Activated naive CD4-positive, alpha-beta T cell treated with anti-CD3 and anti-CD28 coated beads, Interleukin-2, amount 10 ng/mL, durations not matched to agents 7 days and 5 days (primary cell): ENCODE data around the gene KLHDC9.

Source experiments
- CTCF ChIA-PET: fragments of 350-600 bp; sonication (Branson Sonifier 250); formaldehyde crosslinking; loops from one replicate; lab custom pipeline; 2021; ENCODE audit warnings: antibody characterized with exemption; lab: Charles Lee
- DNase-seq: peaks from one replicate; pipeline ENCODE4 v3.0.0-alpha.2; 2020
- H3K27ac Mint-ChIP-seq: one replicate; pipeline ENCODE4 v1.8.0; 2021; ENCODE audit warnings: mild to moderate bottlenecking, moderate library complexity, mixed read lengths
- H3K27me3 Mint-ChIP-seq: one replicate; pipeline ENCODE4 v1.8.0; 2021; ENCODE audit warnings: mild to moderate bottlenecking, mixed read lengths
- H3K36me3 Mint-ChIP-seq: one replicate; pipeline ENCODE4 v1.8.0; 2021; ENCODE audit warnings: mixed read lengths
- H3K4me1 Mint-ChIP-seq: one replicate; pipeline ENCODE4 v1.8.0; 2021; ENCODE audit warnings: mixed read lengths
- H3K4me3 Mint-ChIP-seq: one replicate; pipeline ENCODE4 v1.8.0; 2021; ENCODE audit warnings: mild to moderate bottlenecking, moderate library complexity, mixed read lengths
- H3K9me3 Mint-ChIP-seq: one replicate; pipeline ENCODE4 v1.8.0; 2021; ENCODE audit warnings: mixed read lengths

KLHDC9 gene

DNA sequence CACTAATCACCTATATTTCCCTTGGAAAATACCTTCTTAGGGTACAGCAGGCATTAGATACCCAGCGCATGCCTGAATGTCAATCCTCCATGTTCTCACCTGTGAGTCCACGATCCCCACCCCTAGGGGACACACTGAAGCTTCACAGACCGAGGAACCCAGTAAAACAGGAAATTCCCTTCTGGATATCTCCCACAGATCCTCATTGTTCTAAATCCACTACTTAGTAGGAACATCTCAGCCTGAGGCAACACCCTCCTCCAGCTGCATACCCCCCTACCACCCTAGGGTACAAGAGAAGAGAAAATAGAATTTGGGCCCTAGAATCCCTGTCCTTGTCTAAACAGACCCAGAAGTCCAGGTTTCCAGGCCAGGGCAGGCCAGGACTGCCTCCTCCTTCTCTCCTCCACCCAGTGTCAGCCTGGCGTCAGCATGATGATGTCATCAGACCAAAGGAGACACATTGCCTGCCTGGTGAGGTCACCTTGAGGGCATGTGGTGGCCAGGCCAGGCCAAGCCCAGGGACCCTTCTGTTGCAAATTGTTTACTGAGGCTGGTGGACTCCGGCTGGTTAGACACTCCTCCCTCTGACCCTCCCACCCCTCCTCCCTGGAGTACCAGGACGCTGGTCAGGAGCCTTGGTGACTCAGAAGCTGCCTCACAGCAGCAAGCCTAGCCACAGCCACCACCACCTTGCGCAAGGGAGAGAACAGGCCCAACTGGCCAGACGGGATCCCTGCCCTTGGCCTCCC, 15.0 kb upstream of the KLHDC9 start:
- no peak overlapping the region for H3K27ac Mint-ChIP-seq
- H3K9me3 Mint-ChIP-seq, result no peaks in the 10 kb centered on the region

DNA sequence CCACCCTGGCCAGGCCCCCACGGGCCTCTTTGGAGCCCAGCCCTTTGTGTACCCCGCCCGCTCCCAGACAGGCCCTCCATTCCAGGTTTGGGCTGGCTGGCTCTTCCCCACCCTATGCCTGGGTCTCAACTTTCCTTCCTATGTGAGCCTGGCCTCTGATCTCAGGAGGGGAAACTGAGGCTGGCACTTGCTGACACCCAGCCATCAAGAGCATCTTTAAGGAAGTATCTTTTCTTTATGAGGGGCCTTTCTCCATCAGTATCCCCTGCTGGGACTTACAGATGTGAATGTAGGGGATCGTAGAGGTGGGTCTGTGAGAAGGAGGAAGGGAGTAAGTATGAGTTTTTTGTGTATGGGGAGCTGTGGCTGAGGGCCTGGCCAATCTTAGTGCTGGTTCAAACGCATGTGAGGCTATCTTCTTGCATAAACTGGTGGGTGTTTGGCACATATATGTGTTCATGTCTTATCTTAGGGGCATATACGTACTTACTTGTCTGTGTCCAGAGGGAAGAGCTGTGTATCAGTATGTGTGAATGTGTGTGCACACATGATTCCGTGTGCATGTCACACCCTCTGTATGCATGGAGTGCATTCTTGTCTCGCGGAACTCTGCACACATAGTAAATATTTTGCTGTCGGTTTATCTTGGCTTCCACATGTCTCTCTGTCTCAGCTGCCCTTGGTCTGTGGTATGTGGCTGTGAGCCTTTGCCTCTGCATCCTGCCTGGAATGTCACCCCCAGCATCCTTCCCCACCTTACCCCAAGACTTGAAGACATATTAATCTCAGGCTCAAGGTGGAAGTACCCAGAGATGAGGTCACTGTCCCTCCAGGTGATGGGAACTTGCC, 14.2 kb upstream of the KLHDC9 start:
- CTCF ChIA-PET, result interaction anchor here (2.0 to 3.1 kb wide), 2 partner anchors 11 to 13 kb away, joined by 7 to 20 read pairs; no protein-coding TSS in a partner anchor
- Mint-ChIP-seq H3K4me1 (peaks cover 2% of the 10 kb centered on the region), H3K9me3 (no peaks in the 10 kb centered on the region), H3K36me3 (no peaks in the 10 kb centered on the region), H3K27me3 (peaks cover 51% of the 10 kb centered on the region), H3K4me3 (no peak overlapping the region), H3K27ac (no peak overlapping the region)
- DNase-seq, result no peak

More for the DNA sequence above, 15.0 kb upstream of the KLHDC9 start:
- H3K36me3 Mint-ChIP-seq, result no peaks in the 10 kb centered on the region
- CTCF ChIA-PET, result interaction anchor here (1.1 kb wide), 1 partner anchor 13 kb away, joined by 3 read pairs; no protein-coding TSS in a partner anchor
- H3K4me1 Mint-ChIP-seq, result peaks cover 2% of the 10 kb centered on the region
- H3K27me3 Mint-ChIP-seq, result peaks cover 52% of the 10 kb centered on the region
- no peak for DNase-seq
- H3K4me3 Mint-ChIP-seq, result no peak overlapping the region

DNA sequence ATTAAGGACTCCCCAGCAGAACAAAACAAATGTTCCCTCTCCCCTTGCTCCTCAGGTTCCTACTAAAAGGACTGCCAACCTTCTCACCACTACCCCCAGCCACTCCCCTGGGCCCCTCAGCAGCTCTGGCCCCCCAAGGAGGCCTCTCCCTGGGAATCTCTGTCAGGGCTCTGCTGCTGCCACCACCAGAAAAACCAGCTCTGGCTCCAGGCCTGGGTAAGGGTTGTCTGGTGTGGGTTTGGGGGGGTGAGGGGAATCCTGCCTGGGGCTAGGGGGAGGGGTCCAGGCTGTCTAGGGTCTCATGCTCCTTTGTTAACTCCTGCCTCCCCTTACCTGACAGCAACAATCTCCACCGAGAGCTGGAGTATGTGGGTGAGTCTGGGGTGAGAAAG, 13.6 kb upstream of the KLHDC9 start:
- H3K9me3 Mint-ChIP-seq, result no peaks in the 10 kb centered on the region
- no peak overlapping the region for H3K4me3 Mint-ChIP-seq
- H3K36me3 Mint-ChIP-seq, result no peaks in the 10 kb centered on the region
- CTCF ChIA-PET, result interaction anchor here (1.1 to 3.1 kb wide), 3 partner anchors 12 to 13 kb away, joined by 3 to 20 read pairs (median 7); partner anchors contain the start of gene KLHDC9
- DNase-seq, result no peak
- H3K27me3 Mint-ChIP-seq, result peaks cover 45% of the 10 kb centered on the region
- no peaks in the 10 kb centered on the region for H3K4me1 Mint-ChIP-seq
- no peak overlapping the region for H3K27ac Mint-ChIP-seq

DNA sequence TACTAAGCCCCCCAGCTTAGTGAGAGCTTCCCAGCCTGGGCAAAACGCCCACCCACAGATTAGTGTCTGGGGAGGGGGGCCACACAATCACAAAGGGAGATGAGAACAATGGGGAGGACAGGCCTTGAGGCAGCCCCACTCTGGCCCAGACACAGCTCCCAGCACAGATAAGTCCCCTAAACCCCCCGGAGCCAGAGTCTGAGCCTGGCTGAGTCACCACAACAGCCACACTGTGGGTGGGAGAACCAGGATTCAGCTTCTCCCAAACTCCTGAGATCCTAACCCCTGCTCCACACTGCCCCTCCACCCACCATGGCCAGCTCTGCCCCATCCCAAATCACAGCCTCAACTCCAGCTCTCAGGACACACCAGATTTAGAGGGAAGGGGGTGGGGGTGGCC, 13.0 kb upstream of the KLHDC9 start:
- H3K4me1 Mint-ChIP-seq, result peaks cover 1% of the 10 kb centered on the region
- H3K27ac Mint-ChIP-seq, result no peak overlapping the region
- DNase-seq, result no peak
- H3K4me3 Mint-ChIP-seq, result no peak overlapping the region
- H3K36me3 Mint-ChIP-seq, result no peaks in the 10 kb centered on the region
- peaks cover 42% of the 10 kb centered on the region for H3K27me3 Mint-ChIP-seq
- CTCF ChIA-PET, result interaction anchor here (0.5 to 3.1 kb wide), 4 partner anchors 12 to 805 kb away, joined by 3 to 20 read pairs (median 5); partner anchors contain the start of gene KLHDC9
- no peaks in the 10 kb centered on the region for H3K9me3 Mint-ChIP-seq

DNA sequence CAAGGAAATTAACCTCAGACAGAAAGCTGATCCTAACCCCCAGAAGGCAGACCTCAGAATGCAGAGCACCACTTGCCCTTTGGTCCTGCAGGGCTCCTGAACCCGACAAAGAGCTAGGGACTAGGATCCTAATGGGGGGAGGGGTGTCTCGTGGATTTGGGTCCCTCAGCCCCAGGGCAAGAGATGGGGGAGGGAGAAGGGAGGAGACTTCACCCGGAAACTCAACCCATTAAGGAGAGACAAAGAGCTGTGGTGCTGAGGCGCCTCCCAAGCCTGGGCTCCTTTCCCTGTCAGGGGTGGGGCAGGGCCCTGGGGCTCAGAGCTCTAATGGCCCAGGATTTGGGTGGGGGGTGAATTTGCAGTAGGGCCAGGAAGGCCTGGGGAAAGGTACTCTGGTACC, 11.7 kb upstream of the KLHDC9 start:
- CTCF ChIA-PET, result interaction anchor here (1.0 to 3.1 kb wide), 3 partner anchors 11 to 31 kb away, joined by 3 to 20 read pairs (median 9); no protein-coding TSS in a partner anchor
- no peaks in the 10 kb centered on the region for H3K36me3 Mint-ChIP-seq
- H3K27ac Mint-ChIP-seq, result no peak overlapping the region
- H3K4me3 Mint-ChIP-seq, result no peak overlapping the region
- no peaks in the 10 kb centered on the region for H3K9me3 Mint-ChIP-seq
- peaks cover 38% of the 10 kb centered on the region for H3K27me3 Mint-ChIP-seq
- no peak for DNase-seq
- peaks cover 11% of the 10 kb centered on the region for H3K4me1 Mint-ChIP-seq

DNA sequence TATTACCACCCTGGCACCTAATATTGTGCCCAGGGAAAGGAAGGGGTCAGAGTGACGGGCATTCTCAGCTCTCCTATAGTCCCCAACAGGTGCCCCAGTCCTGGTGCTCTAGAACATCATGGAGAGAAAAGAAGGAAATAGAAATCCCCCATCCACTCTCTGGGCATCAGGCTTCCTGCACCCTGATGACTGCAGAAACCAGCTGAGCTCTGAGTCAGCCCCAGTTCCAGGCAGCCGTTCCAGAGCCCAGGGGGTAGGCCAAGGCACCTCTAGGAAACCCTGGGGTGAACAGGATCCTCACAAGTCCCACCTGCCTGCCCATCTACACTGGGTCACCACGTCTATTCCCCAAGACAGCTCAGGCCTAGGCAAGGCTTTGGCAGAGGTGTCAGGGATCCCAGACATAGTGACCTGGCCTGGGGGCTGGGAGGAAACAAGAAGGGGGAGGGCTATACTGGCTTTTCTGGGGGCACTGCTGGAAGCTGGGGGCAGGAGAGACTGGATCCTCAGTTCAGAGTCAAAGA, 9.5 kb upstream of the KLHDC9 start:
- DNase-seq, result no peak
- Mint-ChIP-seq H3K4me1 (peaks cover 26% of the 10 kb centered on the region), H3K36me3 (no peaks in the 10 kb centered on the region), H3K27me3 (peaks cover 34% of the 10 kb centered on the region), H3K9me3 (no peaks in the 10 kb centered on the region), H3K4me3 (no peak overlapping the region), H3K27ac (no peak overlapping the region)
- CTCF ChIA-PET, result interaction anchor here (1.3 to 1.8 kb wide), 2 partner anchors 9 to 18 kb away, joined by 4 to 9 read pairs; partner anchors contain the start of gene KLHDC9

DNA sequence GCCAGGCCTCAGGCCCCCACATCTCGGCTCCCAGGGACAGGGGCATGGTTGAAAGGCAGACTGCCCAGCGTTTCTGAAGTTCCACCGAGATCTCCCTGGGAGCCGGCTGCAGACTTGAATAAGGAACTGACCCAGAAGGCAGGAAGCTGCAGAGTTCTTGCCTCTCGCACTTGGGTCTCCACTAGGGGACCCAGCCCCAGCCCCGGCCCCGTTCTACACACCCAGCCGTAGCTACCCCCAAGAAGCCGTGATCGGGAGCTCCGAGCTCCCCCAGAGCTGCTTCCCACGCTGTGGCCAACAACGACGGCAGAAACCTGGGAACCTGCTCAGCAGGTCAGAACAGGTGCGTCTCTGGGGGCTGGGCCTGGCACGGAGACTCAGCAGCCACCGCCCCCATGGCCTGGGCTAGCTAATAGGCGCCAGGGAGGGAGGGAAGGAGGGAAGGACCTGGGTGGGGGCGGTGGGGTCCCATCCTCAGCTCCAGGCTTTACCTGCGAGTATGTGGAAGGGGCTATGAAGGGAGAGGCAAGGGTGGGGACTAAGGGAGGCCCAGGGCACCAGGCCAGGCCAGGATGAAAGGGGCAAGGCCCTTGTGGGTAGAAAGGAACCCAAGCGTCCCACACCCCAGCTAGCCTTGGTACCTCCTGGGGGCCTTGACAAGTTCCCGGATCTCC, 8.8 kb upstream of the KLHDC9 start, which contains the start of gene NECTIN4:
Gene NECTIN4 (minus strand): TSS at position 308 of the 674 bp plus-strand sequence. CDS start 262 bp downstream, at position 46.
- no peak for DNase-seq
- H3K36me3 Mint-ChIP-seq, result no peaks in the 10 kb centered on the region
- H3K27ac Mint-ChIP-seq, result no peak within 1 kb of the TSS
- H3K4me3 Mint-ChIP-seq, result no peak within 1 kb of the TSS
- CTCF ChIA-PET, result interaction anchor here (1.3 to 1.8 kb wide), 2 partner anchors 8 to 19 kb away, joined by 4 to 9 read pairs; partner anchors contain the start of gene KLHDC9
- H3K27me3 Mint-ChIP-seq, result peaks cover 38% of the 10 kb centered on the region
- no peaks in the 10 kb centered on the region for H3K9me3 Mint-ChIP-seq
- H3K4me1 Mint-ChIP-seq, result peaks cover 28% of the 10 kb centered on the region

DNA sequence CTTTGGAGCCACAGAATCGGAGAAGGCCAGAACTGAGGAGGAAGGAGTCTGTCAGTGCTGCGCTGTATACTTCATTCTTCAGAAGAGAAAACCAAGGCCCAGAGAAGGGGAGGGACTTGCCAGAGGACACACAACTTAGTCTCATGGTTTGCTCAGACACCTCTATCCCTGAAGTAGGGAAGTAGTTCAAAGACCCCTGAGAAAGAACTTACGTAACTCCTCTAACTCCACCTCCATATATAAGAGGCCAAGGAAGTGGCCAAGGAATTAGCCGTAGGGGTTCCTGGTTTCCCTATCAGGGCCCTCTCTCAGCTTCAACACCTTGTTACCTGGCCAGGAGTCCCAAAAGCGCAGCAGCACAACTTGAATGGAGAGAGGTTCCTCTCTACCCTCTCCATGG, 8.2 kb upstream of the KLHDC9 start:
- Mint-ChIP-seq H3K27ac (no peak overlapping the region), H3K4me1 (peaks cover 28% of the 10 kb centered on the region), H3K9me3 (no peaks in the 10 kb centered on the region), H3K4me3 (no peak overlapping the region), H3K36me3 (no peaks in the 10 kb centered on the region), H3K27me3 (peaks cover 38% of the 10 kb centered on the region)
- no peak for DNase-seq
- CTCF ChIA-PET, result interaction anchor here (1.4 to 1.8 kb wide), 2 partner anchors 8 to 18 kb away, joined by 7 to 9 read pairs; partner anchors contain the start of gene KLHDC9

DNA sequence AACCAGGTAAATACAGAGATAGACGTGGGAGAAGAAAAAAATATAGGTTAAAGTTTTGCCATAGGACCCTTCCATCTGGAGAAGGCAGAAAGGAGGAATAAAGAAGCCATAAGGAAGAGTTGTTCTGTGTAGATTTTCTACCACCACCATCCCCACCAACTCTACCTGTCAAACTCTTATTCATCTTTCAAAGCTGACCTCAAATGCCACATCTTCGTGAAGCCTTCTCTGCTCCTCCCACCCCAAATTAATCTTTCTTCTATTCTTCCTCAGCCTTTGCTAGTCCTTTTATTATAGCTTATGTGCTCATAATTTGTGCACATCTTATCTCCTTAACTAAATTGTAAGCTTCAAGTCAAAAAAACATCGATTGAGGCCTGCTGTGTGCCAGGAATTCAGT, 7.5 kb upstream of the KLHDC9 start:
- H3K36me3 Mint-ChIP-seq, result no peaks in the 10 kb centered on the region
- no peak overlapping the region for H3K4me3 Mint-ChIP-seq
- no peak overlapping the region for H3K27ac Mint-ChIP-seq
- no peak for DNase-seq
- H3K27me3 Mint-ChIP-seq, result peaks cover 38% of the 10 kb centered on the region
- peaks cover 28% of the 10 kb centered on the region for H3K4me1 Mint-ChIP-seq
- CTCF ChIA-PET, result interaction anchor here (0.5 to 1.4 kb wide), 2 partner anchors 19 to 28 kb away, joined by 3 to 7 read pairs; no protein-coding TSS in a partner anchor
- no peaks in the 10 kb centered on the region for H3K9me3 Mint-ChIP-seq

DNA sequence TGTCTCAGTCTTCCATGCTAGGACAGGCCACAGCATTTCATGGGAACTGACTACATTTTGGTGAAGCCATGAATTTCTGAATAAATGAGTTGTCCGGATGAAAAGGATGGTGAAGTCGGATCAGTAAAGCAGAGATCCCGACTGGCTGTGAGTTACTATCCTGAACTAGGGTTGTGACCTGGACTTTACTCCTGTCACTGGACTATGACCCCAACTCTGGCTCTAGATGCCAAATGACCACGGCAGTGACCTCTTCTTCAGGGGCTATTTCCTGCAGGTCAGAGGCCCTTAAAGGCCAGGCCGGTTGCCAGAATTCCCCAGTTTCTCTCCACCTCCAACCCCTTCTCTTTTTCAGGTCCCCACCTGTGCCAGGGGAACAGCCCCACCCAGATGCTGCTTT, 7.1 kb upstream of the KLHDC9 start:
- CTCF ChIA-PET, result interaction anchor here (1.4 kb wide), 1 partner anchor 20 kb away, joined by 7 read pairs; no protein-coding TSS in a partner anchor
- H3K4me3 Mint-ChIP-seq, result no peak overlapping the region
- no peak overlapping the region for H3K27ac Mint-ChIP-seq
- no peak for DNase-seq
- H3K36me3 Mint-ChIP-seq, result no peaks in the 10 kb centered on the region
- no peaks in the 10 kb centered on the region for H3K9me3 Mint-ChIP-seq
- peaks cover 37% of the 10 kb centered on the region for H3K27me3 Mint-ChIP-seq
- H3K4me1 Mint-ChIP-seq, result peaks cover 28% of the 10 kb centered on the region

DNA sequence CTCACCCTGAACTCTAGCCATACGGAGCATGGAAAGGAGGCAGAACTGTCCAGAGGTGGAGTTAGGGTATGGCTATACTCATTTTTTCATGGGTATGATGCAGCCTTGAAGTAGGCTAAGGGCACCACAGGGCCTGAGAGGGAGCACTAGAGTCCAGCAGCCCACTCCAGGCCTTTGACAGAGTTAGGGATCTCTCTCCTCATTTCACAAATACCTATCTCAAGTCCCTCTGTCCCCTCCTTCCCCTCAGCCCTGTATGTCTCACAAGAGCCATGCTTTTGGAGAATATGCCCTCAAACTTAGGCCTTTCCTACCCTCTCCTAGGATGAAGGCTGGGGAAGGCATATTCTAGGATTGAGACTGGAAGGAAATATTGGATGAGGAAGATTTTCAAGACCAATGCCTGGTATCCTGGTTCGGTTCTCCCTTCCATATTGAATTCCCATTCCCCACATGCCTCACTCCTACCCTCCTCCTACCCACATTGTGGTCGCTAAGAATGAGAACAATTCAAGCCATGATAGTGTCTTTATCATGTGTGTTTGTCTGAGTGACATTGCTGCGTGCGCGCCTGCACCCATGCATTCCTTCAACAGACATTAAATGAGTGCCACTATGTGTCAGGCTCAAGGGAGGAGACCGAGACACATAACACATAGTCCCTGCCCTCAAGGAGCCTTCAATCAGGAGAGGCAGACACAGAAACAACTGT, 6.2 kb upstream of the KLHDC9 start:
- Mint-ChIP-seq H3K9me3 (no peaks in the 10 kb centered on the region), H3K4me3 (no peak overlapping the region), H3K36me3 (no peaks in the 10 kb centered on the region), H3K4me1 (peaks cover 32% of the 10 kb centered on the region), H3K27me3 (peaks cover 36% of the 10 kb centered on the region), H3K27ac (no peak overlapping the region)
- DNase-seq, result no peak
- CTCF ChIA-PET, result interaction anchor here (9.6 kb wide), 1 partner anchor 20 kb away, joined by 196 read pairs; the partner anchor contains the start of gene ARHGAP30

DNA sequence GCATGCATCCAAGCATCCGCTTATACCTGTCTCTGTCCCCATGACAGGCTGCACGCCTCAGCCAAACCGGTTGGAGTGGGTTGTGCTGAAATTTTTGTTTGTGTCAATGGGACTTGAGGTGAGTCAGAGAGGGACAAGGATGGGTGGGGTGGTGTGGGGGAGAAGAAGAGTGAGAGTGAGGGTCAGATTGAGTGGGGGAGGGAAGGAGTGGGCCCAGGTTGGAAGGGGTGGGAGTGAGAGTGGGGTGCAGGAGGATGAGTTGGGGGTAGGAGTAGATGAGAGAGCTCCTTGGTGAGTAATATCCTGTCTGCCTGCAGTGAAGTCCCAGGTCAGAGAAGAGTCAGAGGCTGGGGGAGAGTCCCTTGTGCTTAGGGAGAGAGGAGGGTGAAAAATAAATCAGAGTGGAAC, 5.5 kb upstream of the KLHDC9 start:
- Mint-ChIP-seq H3K9me3 (no peaks in the 10 kb centered on the region), H3K27ac (no peak overlapping the region), H3K36me3 (no peaks in the 10 kb centered on the region), H3K27me3 (peaks cover 36% of the 10 kb centered on the region), H3K4me1 (peaks cover 39% of the 10 kb centered on the region), H3K4me3 (no peak overlapping the region)
- CTCF ChIA-PET, result interaction anchor here (9.6 kb wide), 1 partner anchor 21 kb away, joined by 196 read pairs; the partner anchor contains the start of gene ARHGAP30
- DNase-seq, result peak; percentile 34
